Measurements from ENCODE around the gene IGF1R.

The IGF1R gene

DNA sequence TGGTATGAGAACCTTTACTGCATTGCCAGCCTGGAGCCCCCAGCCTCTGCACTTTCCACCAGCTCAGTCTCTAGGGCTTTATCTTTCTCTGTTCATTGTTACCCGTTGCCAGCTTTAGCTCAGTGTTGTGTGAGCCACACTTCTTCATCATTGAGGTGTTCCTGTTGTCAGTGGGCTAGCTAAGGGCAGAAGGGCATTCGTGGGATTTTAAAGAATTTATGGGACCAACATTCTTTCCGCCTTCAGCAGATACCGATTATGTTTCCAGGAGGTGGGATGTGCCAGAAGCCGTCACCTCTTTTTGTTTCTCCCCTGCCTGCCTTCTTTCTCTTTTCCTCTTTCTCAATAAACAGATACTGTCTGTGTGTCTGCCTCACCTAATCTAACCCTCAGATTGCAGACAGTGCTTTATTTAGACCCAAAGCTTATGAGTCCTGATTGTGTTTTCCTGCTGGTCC, 294.7 kb downstream of the IGF1R start:
- no peak for DNase-seq (ENCODE audit: low read depth, low spot score)

DNA sequence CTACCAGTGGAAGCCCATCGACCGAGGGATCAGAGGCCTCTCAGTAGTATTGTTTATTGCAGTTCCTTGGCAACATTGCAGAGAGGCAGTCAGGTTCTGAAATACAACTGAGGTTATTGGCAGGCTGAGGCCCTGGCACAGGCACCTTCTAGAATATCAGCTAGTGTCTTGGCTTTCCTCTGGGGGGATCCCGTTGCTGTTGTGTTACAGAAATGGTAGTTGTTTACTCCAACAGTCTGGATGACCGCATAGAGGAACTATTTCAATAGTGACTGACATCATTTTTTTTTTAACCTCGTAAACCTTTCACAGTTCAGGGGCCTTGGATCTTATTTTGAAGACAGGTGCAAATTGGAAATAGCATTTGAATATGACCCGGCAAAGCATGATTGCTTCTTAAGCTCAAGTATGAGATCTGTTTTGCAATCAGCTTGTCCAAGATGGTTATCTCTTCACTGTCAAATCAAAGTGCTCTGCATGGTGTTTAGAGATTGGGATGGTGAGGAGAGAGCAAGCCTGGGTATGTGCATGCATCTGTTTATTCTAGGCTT, 295.3 kb downstream of the IGF1R start:
- DNase-seq (ENCODE audit: low read depth, low spot score) = no peak

DNA sequence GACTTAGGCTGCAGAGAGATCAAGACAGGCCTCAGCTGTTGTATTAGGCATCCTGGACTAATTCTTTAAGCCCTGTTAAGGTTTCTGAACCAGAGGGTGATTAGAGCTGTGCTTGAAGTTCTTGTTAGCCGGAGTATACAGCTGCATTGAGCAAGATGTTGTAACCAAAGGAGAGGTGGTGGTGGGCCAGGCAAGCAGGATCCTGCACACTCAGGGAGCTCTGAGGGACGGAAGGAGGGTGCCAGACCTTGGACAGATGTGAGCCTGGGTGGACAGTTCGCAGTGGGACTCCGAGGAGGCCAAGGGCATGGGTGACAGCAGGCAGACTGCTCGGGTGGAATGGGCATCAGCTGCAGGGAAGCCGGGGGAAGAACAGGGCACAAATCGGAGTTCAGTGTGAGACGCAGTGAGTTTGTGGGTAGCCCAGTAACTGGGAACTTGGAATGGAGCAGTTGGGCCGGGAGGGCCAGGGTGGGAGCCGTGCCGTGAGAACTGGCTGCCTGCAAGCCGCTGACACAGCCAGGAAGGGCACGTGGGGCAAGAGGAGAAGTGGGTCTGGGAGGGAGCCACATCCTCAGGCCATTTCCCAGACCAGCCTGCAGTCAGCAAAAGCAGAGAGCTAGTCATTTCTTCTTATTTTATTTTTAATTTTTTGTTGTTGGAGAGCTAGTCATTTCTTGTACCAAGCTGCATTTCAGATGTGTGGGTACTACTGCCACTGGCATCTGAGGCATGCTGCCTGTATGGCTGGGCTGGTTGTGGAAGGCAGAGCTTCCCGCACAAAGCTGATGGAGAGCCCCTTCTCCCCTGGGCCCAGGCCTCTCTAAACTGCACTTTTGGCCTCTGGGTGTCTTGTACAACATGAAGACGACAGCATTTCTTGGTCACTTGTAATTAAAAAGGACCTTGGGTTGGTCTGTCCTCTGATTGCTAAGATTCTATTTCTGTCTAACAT, 298.2 kb downstream of the IGF1R start:
- no peak for DNase-seq (ENCODE audit: low read depth, low spot score)

DNA sequence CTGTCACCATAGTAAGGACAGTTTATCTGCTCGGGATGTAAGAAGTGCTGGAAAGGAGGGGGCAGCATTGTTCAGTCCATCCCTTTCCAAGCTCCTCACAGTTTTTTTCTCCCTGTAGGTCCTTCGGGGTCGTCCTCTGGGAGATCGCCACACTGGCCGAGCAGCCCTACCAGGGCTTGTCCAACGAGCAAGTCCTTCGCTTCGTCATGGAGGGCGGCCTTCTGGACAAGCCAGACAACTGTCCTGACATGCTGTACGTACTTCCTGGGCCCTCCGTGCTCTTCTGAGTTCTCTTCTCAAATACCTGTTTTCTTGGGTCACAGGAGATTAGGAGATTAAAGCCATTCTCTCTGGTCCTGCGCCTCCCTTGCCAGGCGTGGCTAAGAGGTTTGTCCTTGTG, 300.1 kb downstream of the IGF1R start:
- no peak for DNase-seq (ENCODE audit: low read depth, low spot score)

DNA sequence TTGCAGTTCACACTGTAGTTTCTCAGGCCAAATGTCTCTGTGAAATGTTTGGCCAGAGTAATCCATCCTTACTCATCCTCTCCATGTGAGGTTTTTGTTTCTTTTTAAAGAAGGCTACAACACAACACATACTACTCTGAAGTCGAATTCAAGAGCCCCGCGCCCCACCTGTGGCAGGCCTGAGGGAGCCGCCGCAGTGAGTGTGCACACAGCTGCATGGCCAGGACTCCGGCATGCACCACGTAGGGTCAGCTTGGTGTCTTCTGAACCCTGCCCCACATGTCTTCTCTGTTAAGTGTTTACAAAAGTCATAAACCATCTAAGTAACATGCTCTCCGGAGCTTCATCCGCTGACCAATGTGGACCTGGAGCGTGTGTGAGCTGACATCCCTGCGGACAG, 300.6 kb downstream of the IGF1R start:
- no peak for DNase-seq (ENCODE audit: low read depth, low spot score)

DNA sequence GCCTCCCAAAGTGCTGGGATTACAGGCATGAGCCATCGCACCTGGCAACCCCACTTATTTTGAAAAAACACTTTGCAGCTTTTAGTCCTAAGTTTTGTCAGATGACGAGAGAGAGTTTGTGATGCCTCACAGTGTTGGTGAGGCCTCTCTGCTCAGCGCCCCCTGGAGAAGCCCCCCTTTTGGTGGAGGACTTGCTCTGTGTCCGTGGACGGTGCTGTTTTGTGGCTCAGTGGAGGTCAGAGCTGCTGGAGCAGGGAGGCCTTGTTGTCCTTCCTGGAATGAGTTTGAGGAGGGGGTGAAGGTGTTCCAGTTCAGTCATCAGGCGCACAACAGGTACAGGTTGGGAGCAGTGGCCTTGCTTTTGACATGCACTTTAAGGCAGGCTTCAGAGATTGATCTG, 301.3 kb downstream of the IGF1R start:
- no peak for DNase-seq (ENCODE audit: low read depth, low spot score)

DNA sequence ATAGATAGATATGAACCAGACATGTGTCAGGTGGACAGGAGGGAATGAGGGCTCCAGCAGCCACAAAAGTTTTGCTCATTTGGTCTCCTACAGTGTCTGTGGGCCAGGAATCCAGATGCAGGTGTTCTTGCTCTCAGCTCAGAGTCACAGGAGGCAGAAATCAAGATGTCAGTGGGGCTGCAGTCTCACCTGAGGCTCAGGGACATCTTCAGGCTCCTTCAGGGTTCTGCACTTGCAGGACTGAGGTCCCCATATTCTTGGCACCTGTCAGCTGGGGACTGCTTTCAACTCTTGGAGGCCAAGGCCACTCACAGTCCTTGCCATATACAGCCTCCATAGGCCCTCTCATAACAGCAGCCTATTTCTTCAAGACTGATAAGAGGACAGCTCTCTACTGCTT, 301.9 kb downstream of the IGF1R start:
- no peak for DNase-seq (ENCODE audit: low read depth, low spot score)

DNA sequence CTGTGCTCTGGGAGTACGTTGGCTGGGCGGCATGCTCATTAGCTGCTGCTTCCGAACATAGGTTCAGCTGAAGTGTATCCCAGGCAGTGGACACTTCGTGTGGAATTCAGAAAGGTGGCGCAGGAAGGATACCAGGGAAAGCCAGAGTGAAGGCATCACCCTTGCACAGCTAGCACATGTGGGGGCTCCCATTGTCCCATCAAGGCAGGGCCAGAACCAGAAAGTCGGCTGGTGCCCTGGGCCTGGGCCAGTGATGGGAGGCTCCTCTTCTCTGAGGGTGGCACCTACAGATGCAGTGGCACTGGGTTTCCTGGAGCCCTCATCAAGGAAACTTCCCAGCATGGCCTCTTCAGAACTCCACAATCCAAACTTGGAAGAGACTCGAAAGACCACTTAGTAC, 302.7 kb downstream of the IGF1R start:
- no peak for DNase-seq (ENCODE audit: low read depth, low spot score)

DNA sequence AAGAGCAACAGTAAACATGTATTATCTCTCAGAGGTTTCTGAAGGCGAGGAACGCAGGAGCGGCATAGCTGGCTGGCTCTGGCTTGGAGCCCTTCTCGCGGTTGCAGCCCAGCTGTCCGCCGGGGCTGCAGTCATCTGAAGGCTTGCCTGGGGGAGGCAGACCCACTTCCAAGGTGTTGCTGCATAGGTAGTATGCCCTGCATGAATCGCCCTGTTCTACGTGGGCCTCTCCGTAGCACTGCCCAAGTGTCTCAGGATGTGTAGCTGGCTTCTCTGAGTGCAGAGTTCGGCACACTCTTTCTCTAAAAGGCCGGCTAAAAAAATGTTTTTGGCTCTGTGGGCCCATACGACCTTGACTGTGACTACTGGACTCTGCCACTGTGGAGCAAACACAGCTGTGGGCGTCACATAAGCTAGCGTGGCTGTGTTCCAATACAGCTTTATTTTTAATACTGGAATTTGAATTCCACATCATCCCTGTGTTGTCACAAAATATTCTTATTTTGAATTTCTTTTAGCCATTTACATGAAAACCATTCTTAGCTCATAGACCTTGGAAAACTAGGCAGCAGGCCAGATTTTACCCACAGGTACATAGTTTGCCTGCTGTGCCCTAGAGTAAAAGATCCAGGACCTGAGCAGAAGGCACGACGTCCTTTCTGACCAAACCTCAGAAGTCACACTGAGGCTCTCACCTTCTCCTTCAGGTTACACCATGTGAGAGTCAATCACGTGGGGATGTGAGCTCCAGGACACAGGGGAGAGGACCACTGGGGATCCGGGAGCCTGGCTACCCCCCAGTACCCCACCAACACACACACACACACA, 303.4 kb downstream of the IGF1R start:
- DNase-seq (ENCODE audit: low read depth, low spot score) = no peak

DNA sequence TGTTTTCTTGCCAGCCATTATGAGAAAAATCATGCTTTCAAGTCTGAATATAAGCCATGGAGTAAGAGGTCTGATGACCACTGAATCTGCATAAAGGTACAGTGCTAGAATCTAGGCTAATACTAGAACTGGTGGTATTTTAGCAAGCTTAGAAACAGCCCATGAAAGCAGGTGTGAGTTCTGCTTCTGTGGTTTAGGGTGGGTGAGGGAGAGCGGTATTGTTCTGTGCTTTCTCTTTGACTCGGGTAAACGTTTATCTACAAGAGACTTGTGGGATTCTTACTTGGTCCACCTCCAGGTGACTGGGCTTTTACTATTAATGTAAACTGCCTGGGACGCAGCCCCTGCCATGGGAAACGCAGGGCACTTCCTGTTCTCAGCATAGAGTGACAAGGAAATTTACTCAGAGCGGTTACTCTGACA, 304.1 kb downstream of the IGF1R start:
- DNase-seq (ENCODE audit: low read depth, low spot score) = no peak

DNA sequence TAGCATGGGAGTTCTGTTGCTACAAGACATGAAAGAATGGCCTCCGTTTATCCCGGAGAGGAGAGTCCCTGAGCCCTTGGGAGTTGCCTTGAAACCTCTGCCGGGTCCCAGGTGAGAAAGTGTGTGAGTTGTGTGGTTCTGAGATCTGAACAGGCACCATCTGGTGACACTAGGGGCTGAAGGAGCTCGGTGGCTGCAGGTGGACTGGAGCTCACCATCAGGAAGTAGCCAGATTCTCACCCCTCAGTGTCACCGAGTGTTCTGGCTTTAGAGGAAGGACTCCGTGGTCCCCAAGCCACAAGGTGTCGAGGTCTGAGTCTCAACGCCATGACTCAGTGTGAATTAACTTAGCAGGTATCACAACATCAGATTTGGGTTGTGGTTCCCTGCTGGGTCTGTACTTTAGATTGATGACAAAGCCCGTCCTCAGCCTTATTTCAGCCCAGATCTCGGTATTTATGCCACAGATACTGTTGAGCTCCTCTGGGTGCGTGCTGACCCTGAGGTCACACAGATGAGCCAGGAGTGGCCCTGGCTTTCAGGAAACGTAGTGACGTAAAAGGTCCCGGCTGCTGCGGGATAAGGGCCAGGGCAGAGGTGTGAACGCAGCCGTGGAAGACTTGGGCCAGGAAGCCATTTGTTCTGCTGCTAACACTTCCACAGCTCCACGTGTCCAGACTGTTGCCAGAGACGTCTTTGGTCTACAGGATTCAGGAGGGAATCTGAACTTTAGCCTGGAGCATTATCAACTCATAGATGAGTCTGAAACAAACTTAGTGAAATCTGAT, 304.9 kb downstream of the IGF1R start:
- no peak for DNase-seq (ENCODE audit: low read depth, low spot score)

DNA sequence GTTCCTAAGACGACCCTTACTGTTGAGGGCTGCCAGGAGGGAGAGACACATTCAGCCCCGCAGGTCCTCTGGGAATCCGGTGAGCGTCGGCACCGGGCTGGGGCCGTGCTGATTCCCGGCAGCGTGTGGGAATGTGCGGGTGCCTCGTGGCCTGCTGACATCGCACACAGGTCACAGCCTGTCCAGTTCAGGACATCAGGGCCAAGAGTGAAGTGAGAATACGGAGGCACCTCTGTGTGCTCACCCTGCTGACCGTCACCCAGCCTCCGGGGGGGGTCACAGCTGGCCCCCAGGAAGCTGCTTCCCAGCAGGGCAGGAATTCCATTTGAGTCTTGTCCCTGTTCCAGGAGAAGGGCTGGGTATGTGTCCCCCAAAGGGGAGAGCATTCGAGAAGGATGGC, 305.6 kb downstream of the IGF1R start:
- no peak for DNase-seq (ENCODE audit: low read depth, low spot score)

DNA sequence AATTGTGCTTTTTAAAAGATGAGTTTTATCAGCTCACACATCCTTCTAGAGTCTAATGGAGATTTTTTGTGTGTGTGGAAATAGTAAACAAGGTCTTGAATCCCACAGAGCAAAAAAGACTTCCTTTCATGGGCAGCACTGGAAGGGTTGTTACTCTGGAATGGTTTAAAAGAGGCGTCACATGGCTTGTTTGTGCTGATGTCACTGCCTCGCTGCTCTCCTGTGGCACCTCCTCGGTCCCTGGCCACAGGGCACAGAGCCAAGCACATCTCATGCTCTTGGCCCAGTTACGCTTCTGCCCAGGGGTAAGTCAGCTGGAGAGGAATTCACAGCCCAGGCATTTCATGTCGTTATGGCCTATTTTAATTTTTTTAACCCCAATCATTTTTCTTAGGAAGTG, 306.1 kb downstream of the IGF1R start:
- peak; percentile 55 for DNase-seq (ENCODE audit: low read depth, low spot score)

DNA sequence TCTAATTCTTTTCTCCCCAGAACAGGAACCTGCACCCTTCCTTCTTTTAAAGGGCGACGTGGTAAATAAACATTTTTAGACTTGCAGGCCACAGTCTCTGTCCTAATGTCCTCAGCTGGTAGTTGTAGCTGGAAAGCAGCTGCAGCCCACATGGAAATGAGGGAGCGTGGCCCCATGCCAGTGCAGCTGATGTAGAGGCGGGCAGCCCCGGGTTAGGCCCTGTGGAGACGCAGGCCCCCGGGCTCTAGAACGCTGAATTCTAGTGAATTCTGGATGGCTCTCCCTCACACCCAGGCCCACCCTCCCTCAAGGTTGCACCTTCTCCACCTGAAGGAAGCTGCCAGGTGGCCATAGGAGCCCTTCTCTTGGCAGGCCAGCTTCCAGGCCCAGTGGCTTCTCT, 307.0 kb downstream of the IGF1R start:
- no peak for DNase-seq (ENCODE audit: low read depth, low spot score)

DNA sequence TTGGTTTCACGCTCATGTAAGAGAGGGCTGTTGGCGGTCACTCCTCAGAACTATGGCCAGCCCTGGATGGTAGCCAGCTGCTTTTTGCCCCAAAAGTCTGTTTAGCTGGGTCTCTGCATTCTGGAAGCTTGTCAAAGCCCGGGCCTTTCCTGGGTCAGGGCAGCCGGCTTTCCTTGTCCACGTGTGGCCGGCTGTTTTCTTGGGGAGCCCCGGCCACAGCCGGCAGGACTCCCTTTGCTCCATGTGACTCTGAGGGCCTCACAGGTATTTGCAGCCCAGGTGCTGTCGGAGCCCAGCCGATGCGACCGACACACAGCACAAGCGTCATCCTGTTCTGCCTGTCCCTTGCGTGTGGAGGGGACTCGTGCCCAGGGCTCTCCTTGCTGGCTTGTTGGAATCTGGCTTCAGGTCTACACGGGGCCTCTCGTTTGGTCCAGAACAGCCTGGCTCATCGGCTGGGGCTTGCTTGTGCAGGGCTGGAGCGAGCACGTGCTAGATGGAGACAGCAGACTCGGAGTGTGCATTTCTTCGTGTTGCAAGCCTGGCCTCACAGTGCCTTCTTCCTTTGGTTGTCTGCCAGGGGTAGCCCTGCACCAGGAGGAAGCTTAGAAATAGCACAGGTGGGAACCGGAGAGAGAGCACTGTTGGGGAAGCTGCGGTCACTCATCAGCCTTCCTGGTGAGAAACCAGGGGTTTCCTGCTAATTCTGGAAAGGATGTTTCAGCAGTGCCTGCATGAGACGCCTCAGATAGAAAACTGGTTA, 307.8 kb downstream of the IGF1R start:
- DNase-seq (ENCODE audit: low read depth, low spot score) = no peak

DNA sequence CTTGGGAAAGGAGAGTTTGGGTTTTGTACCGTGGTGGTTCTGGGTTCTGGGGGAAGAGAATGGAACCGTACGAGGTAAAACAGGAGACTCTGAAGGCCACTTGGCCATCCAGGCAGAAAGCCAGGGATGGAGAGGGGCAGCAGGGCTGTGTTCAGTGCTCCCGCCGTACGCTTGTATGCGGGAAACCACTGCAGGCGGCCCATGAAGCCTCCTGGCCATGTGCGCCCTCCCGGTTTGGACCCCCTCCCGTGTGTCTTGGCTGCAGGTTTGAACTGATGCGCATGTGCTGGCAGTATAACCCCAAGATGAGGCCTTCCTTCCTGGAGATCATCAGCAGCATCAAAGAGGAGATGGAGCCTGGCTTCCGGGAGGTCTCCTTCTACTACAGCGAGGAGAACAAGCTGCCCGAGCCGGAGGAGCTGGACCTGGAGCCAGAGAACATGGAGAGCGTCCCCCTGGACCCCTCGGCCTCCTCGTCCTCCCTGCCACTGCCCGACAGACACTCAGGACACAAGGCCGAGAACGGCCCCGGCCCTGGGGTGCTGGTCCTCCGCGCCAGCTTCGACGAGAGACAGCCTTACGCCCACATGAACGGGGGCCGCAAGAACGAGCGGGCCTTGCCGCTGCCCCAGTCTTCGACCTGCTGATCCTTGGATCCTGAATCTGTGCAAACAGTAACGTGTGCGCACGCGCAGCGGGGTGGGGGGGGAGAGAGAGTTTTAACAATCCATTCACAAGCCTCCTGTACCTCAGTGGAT, 308.6 kb downstream of the IGF1R start:
- no peak for DNase-seq (ENCODE audit: low read depth, low spot score)

DNA sequence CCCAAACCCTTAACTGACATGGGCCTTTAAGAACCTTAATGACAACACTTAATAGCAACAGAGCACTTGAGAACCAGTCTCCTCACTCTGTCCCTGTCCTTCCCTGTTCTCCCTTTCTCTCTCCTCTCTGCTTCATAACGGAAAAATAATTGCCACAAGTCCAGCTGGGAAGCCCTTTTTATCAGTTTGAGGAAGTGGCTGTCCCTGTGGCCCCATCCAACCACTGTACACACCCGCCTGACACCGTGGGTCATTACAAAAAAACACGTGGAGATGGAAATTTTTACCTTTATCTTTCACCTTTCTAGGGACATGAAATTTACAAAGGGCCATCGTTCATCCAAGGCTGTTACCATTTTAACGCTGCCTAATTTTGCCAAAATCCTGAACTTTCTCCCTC, 309.3 kb downstream of the IGF1R start:
- DNase-seq (ENCODE audit: low read depth, low spot score) = no peak

DNA sequence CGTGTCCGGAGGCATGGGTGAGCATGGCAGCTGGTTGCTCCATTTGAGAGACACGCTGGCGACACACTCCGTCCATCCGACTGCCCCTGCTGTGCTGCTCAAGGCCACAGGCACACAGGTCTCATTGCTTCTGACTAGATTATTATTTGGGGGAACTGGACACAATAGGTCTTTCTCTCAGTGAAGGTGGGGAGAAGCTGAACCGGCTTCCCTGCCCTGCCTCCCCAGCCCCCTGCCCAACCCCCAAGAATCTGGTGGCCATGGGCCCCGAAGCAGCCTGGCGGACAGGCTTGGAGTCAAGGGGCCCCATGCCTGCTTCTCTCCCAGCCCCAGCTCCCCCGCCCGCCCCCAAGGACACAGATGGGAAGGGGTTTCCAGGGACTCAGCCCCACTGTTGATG, 309.7 kb downstream of the IGF1R start:
- no peak for DNase-seq (ENCODE audit: low read depth, low spot score)

DNA sequence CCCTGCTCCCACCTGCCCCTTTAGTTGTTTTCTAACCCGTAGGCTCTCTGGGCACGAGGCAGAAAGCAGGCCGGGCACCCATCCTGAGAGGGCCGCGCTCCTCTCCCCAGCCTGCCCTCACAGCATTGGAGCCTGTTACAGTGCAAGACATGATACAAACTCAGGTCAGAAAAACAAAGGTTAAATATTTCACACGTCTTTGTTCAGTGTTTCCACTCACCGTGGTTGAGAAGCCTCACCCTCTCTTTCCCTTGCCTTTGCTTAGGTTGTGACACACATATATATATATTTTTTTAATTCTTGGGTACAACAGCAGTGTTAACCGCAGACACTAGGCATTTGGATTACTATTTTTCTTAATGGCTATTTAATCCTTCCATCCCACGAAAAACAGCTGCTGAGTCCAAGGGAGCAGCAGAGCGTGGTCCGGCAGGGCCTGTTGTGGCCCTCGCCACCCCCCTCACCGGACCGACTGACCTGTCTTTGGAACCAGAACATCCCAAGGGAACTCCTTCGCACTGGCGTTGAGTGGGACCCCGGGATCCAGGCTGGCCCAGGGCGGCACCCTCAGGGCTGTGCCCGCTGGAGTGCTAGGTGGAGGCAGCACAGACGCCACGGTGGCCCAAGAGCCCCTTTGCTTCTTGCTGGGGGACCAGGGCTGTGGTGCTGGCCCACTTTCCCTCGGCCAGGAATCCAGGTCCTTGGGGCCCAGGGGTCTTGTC, 310.7 kb downstream of the IGF1R start:
- DNase-seq (ENCODE audit: low read depth, low spot score) = no peak
